Measurements from ENCODE around the gene CCDC138.
"Not testable (repeated sequence)": the region's sequence is repeated elsewhere in the genome, so short reads cannot be mapped to it uniquely, and the experiment has no call there.

GRCh38 chr2:108766671-108767070 lies 19.9 kb upstream of the CCDC138 start:
- not testable (repeated sequence) for TF ChIP-seq YY1 (IDR thresholded peaks at IDR 0.05; ENCODE audit: insufficient read depth, insufficient read length); ZNF274 (IDR thresholded peaks at IDR 0.05; ENCODE audit: low read depth, low read length)
